IPS DF 6.9 (cell line): ENCODE results near the gene IPCEF1.

Experiments used
- DNase-seq: peaks from one replicate; pipeline ENCODE4 v3.0.0-alpha.2; 2013; ENCODE audit warnings: low read depth, low spot score
- H3K27ac ChIP-seq: one replicate; pipeline ENCODE4 v1.5.1; 2013; ENCODE audit warnings: low read length, control low read depth
- H3K27me3 ChIP-seq: 2 replicates; pipeline ENCODE4 v1.6.1; 2013; ENCODE audit warnings: mild to moderate bottlenecking, low read length; ENCODE audit not compliant: control insufficient read depth, insufficient read depth
- H3K36me3 ChIP-seq: 2 replicates; pipeline ENCODE4 v1.6.1; 2013; ENCODE audit warnings: low read length; ENCODE audit not compliant: control insufficient read depth, insufficient read depth
- H3K4me1 ChIP-seq: 2 replicates; pipeline ENCODE4 v1.6.1; 2013; ENCODE audit warnings: low read length; ENCODE audit not compliant: control insufficient read depth, insufficient read depth
- H3K4me3 ChIP-seq: 2 replicates; pipeline ENCODE4 v1.5.1; 2013; ENCODE audit warnings: mild to moderate bottlenecking, low read length
- H3K9me3 ChIP-seq: 2 replicates; pipeline ENCODE4 v1.6.1; 2013; ENCODE audit warnings: low read length, inconsistent platforms; ENCODE audit not compliant: control insufficient read depth, insufficient read depth
- WGBS: extraction: QIAGEN DNeasy Blood & Tissue Kit; methylation state at CpG from one replicate; pipeline ENCODE4 v1.1.7; 2013; ENCODE audit warnings: mixed read lengths, missing lambda C conversion rate; ENCODE audit not compliant: insufficient read length, insufficient coverage; 5-methylcytosine and 5-hydroxymethylcytosine counted together

The IPCEF1 gene

GRCh38 chr6:154276810-154277628 lies 79.6 kb downstream of the IPCEF1 start:
- no peaks in the 10 kb centered on the region for H3K36me3 ChIP-seq
- no peak for DNase-seq
- WGBS = no CpG with 5 or more reads among the region's 11 CpGs

GRCh38 chr6:154274168-154274567 lies 82.4 kb downstream of the IPCEF1 start:
- no peak overlapping the region for H3K27ac ChIP-seq
- H3K4me3 ChIP-seq = no peak overlapping the region
- H3K4me1 ChIP-seq = no peaks in the 10 kb centered on the region
- H3K27me3 ChIP-seq = no peaks in the 10 kb centered on the region
- no peaks in the 10 kb centered on the region for H3K36me3 ChIP-seq
- no peaks in the 10 kb centered on the region for H3K9me3 ChIP-seq
- DNase-seq = no peak
- WGBS = no CpG with 5 or more reads among the region's 2 CpGs

More at GRCh38 chr6:154276810-154277628, 79.6 kb downstream of the IPCEF1 start:
- no peaks in the 10 kb centered on the region for H3K27me3 ChIP-seq
- no peak overlapping the region for H3K4me3 ChIP-seq
- no peak overlapping the region for H3K27ac ChIP-seq
- no peaks in the 10 kb centered on the region for H3K9me3 ChIP-seq
- H3K4me1 ChIP-seq = no peaks in the 10 kb centered on the region

GRCh38 chr6:154268486-154268885 lies 88.1 kb downstream of the IPCEF1 start:
- Histone ChIP-seq H3K27me3 (no peaks in the 10 kb centered on the region), H3K36me3 (no peaks in the 10 kb centered on the region), H3K9me3 (no peaks in the 10 kb centered on the region), H3K27ac (no peak overlapping the region), H3K4me3 (no peak overlapping the region), H3K4me1 (no peaks in the 10 kb centered on the region)
- no CpG with 5 or more reads among the region's 3 CpGs for WGBS
- DNase-seq = no peak

GRCh38 chr6:154267508-154268106 lies 89.0 kb downstream of the IPCEF1 start:
- no CpG with 5 or more reads among the region's 3 CpGs for WGBS
- H3K9me3 ChIP-seq = no peaks in the 10 kb centered on the region

GRCh38 chr6:154266560-154267099 lies 90.0 kb downstream of the IPCEF1 start:
- H3K4me1 ChIP-seq = no peaks in the 10 kb centered on the region
- no peaks in the 10 kb centered on the region for H3K36me3 ChIP-seq
- no peaks in the 10 kb centered on the region for H3K9me3 ChIP-seq
- no peaks in the 10 kb centered on the region for H3K27me3 ChIP-seq
- H3K27ac ChIP-seq = no peak overlapping the region
- no peak overlapping the region for H3K4me3 ChIP-seq
- DNase-seq = no peak

More at GRCh38 chr6:154267508-154268106, 89.0 kb downstream of the IPCEF1 start:
- Histone ChIP-seq H3K4me1 (no peaks in the 10 kb centered on the region), H3K27ac (no peak overlapping the region), H3K27me3 (no peaks in the 10 kb centered on the region), H3K36me3 (no peaks in the 10 kb centered on the region), H3K4me3 (no peak overlapping the region)
- DNase-seq = no peak

GRCh38 chr6:154261688-154262397 lies 94.8 kb downstream of the IPCEF1 start:
- H3K27ac ChIP-seq = no peak overlapping the region
- no peaks in the 10 kb centered on the region for H3K4me1 ChIP-seq
- no peak overlapping the region for H3K4me3 ChIP-seq
- H3K36me3 ChIP-seq = no peaks in the 10 kb centered on the region
- no CpG with 5 or more reads among the region's 7 CpGs for WGBS
- no peaks in the 10 kb centered on the region for H3K27me3 ChIP-seq
- DNase-seq = no peak
- H3K9me3 ChIP-seq = no peaks in the 10 kb centered on the region

- H3K36me3 ChIP-seq = no peaks in the 10 kb centered on the region
- no CpG with 5 or more reads among the region's 4 CpGs for WGBS
- H3K4me3 ChIP-seq = no peak overlapping the region
- no peaks in the 10 kb centered on the region for H3K9me3 ChIP-seq
- H3K27ac ChIP-seq = no peak overlapping the region
- no peaks in the 10 kb centered on the region for H3K27me3 ChIP-seq
- DNase-seq = no peak
- H3K4me1 ChIP-seq = no peaks in the 10 kb centered on the region
Observed at GRCh38 chr6:154258064-154258757, 98.4 kb downstream of the IPCEF1 start.

GRCh38 chr6:154257067-154257466 lies 99.5 kb downstream of the IPCEF1 start:
- WGBS = no CpG with 5 or more reads among the region's 1 CpG
- no peak for DNase-seq
- H3K27ac ChIP-seq = no peak overlapping the region
- H3K4me3 ChIP-seq = no peak overlapping the region
- no peaks in the 10 kb centered on the region for H3K27me3 ChIP-seq
- no peaks in the 10 kb centered on the region for H3K4me1 ChIP-seq
- no peaks in the 10 kb centered on the region for H3K36me3 ChIP-seq
- no peaks in the 10 kb centered on the region for H3K9me3 ChIP-seq

- Histone ChIP-seq H3K4me1 (no peaks in the 10 kb centered on the region), H3K27ac (no peak overlapping the region), H3K4me3 (no peak overlapping the region), H3K9me3 (no peaks in the 10 kb centered on the region), H3K36me3 (no peaks in the 10 kb centered on the region), H3K27me3 (no peaks in the 10 kb centered on the region)
- no CpG with 5 or more reads among the region's 3 CpGs for WGBS
- no peak for DNase-seq
Observed at GRCh38 chr6:154252678-154253077, 103.9 kb downstream of the IPCEF1 start.

- Histone ChIP-seq H3K9me3 (no peaks in the 10 kb centered on the region), H3K4me3 (no peak overlapping the region), H3K4me1 (no peaks in the 10 kb centered on the region; the same call in 1 of the 2 replicates), H3K27ac (no peak overlapping the region), H3K27me3 (no peaks in the 10 kb centered on the region), H3K36me3 (no peaks in the 10 kb centered on the region)
- WGBS = no CpG with 5 or more reads among the region's 4 CpGs
- DNase-seq = no peak
Observed at GRCh38 chr6:154251116-154251515, 105.5 kb downstream of the IPCEF1 start.
